Mesothelial cell of epicardium (in vitro differentiated cells): ENCODE measurements around the gene AMBRA1. TPM values are rescaled to one million over a fixed set of nuclear protein-coding genes. Genes with fewer than 3 reads are reported as not detected.

Source experiments
- DNase-seq, 2 experiments: peaks; one replicate each; pipeline ENCODE4 v3.0.0; 2021; ENCODE audit warnings: low spot score in 2 of 2; ENCODE audit not compliant: unreplicated experiment in 2 of 2
- H3K27ac Mint-ChIP-seq: 2 replicates; pipeline ENCODE4 v1.8.0; 2021; ENCODE audit warnings: mixed read lengths
- H3K27me3 Mint-ChIP-seq: 2 replicates; pipeline ENCODE4 v1.8.0; 2021; ENCODE audit warnings: low read depth, mixed read lengths
- H3K36me3 Mint-ChIP-seq: 2 replicates; pipeline ENCODE4 v1.8.0; 2021; ENCODE audit warnings: mixed read lengths
- H3K4me1 Mint-ChIP-seq: 2 replicates; pipeline ENCODE4 v1.8.0; 2021; ENCODE audit warnings: mixed read lengths
- H3K4me3 Mint-ChIP-seq: 2 replicates; pipeline ENCODE4 v1.8.0; 2021; ENCODE audit warnings: mild to moderate bottlenecking, moderate library complexity, mixed read lengths
- H3K9me3 Mint-ChIP-seq: 2 replicates; pipeline ENCODE4 v1.8.0; 2021; ENCODE audit warnings: mixed read lengths
- CTCF ChIP-seq: fragments of 200-600 bp; sonication (generic); IDR thresholded peaks from one replicate; pipeline ENCODE4 v1.5.0; 2021; ENCODE audit warnings: antibody characterized with exemption; ENCODE audit not compliant: unreplicated experiment
- total RNA-seq: library from RNA; stranded (reverse); gene quantifications from 3 replicates; pipeline ENCODE4 v1.2.1, GENCODE V29; 2021

AMBRA1 gene
- total RNA-seq, 1 donor from 2014 or later: 48.4 TPM

- Mint-ChIP-seq H3K4me3 (no peak overlapping the region), H3K9me3 (no peaks in the 10 kb centered on the region), H3K36me3 (peaks cover 4% of the 10 kb centered on the region), H3K27ac (no peak overlapping the region), H3K27me3 (no peaks in the 10 kb centered on the region), H3K4me1 (peaks cover 26% of the 10 kb centered on the region)
- no peak for TF ChIP-seq CTCF
- DNase-seq: no peak
These were observed 100.0 kb downstream of the AMBRA1 start for GRCh38 chr11:46493791-46494190.

- no peak for TF ChIP-seq CTCF
- Mint-ChIP-seq H3K4me1 (peaks cover 14% of the 10 kb centered on the region), H3K27me3 (no peaks in the 10 kb centered on the region), H3K4me3 (no peak overlapping the region), H3K9me3 (no peaks in the 10 kb centered on the region), H3K36me3 (peaks cover 4% of the 10 kb centered on the region), H3K27ac (no peak overlapping the region)
- DNase-seq: no peak
These were observed 101.3 kb downstream of the AMBRA1 start for GRCh38 chr11:46492532-46492931.

GRCh38 chr11:46491661-46492330 is 102.0 kb downstream of the AMBRA1 start:
- H3K27ac Mint-ChIP-seq: no peak overlapping the region
- TF ChIP-seq CTCF: no peak

GRCh38 chr11:46490666-46491065 is 103.2 kb downstream of the AMBRA1 start:
- H3K4me3 Mint-ChIP-seq: no peak overlapping the region

More at GRCh38 chr11:46491661-46492330, 102.0 kb downstream of the AMBRA1 start:
- H3K4me3 Mint-ChIP-seq: no peak overlapping the region
- H3K27me3 Mint-ChIP-seq: no peaks in the 10 kb centered on the region
- DNase-seq: no peak
- peaks cover 4% of the 10 kb centered on the region for H3K36me3 Mint-ChIP-seq
- peaks cover 9% of the 10 kb centered on the region for H3K4me1 Mint-ChIP-seq
- H3K9me3 Mint-ChIP-seq: no peaks in the 10 kb centered on the region

GRCh38 chr11:46489656-46490560 is 103.9 kb downstream of the AMBRA1 start:
- no peak for TF ChIP-seq CTCF
- Mint-ChIP-seq H3K36me3 (peaks cover 9% of the 10 kb centered on the region), H3K4me3 (no peak overlapping the region), H3K27ac (no peak overlapping the region), H3K4me1 (peaks cover 7% of the 10 kb centered on the region), H3K27me3 (no peaks in the 10 kb centered on the region), H3K9me3 (no peaks in the 10 kb centered on the region)
- no peak for DNase-seq

More at GRCh38 chr11:46490666-46491065, 103.2 kb downstream of the AMBRA1 start:
- Mint-ChIP-seq H3K27ac (no peak overlapping the region), H3K4me1 (peaks cover 7% of the 10 kb centered on the region), H3K9me3 (no peaks in the 10 kb centered on the region), H3K27me3 (no peaks in the 10 kb centered on the region), H3K36me3 (peaks cover 4% of the 10 kb centered on the region)
- TF ChIP-seq CTCF: no peak
- no peak for DNase-seq
